ENCODE results near the gene IFITM2. TPM values are rescaled to one million over a fixed set of nuclear protein-coding genes. Genes with fewer than 3 reads are reported as not detected.

The IFITM2 gene
- total and polyA plus RNA-seq, 10 donors = 507 to 1,635 (median 979) TPM

DNA sequence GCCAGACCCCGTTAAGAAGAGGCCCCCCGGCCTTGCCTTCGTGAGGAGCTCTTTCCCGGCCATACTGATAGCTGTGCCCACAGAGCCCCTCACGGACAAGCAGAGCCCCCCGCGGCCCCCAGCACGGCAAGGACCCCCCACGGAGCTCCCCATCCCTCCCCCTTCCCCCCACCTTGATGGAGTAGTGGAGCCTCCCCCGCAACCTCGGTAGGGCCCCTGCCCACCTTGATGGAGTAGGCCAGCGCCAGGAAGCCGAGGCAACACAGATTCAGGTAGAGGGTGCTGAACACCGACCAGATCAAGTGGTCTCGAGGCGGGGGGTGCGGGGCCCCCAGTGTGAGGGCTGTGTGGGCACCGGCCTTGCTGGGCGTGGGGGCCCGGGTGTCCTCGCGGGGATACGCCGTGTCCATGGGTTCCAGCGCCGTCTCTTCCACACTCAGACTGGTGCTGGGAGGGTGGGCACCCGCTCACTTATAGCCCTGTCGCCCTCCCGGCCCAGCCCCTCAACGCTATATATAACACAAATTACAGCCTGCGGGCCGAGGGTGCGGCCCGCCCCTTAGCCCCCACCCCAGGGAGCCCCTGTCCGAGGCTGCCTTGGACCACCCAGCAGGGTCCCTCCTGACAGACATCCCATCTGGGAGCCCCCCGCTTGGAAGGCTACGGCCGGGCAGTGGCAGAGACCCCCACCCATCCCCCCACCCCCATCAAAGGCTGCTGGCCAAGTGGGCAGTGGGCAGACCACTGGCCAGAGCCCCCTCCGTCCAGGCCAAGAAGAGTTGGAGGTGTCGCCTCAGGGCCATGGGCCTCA is 8.3 kb upstream of the IFITM2 start, which contains the start of gene IFITM5:
Gene IFITM5, minus strand, starts transcription at position 446 of the 811 bp plus-strand sequence. Its CDS starts 36 bp downstream, at position 410.
- Histone ChIP-seq H3K27me3 (replicated peaks in 1 of 7) (peaks cover 0 to 34% (median 8%) of the 10 kb centered on the region in 7 donors), H3K9me3 (no peaks in the 10 kb centered on the region), H3K36me3 (peaks cover 0 to 17% (median 10%) of the 10 kb centered on the region in 6 donors), H3K4me3 (no peak within 1 kb of the TSS), H3K27ac (peak within 1 kb of the TSS in 1 of 8 donors; percentile 46), H3K4me1 (peaks cover 0 to 63% (median 21%) of the 10 kb centered on the region in 6 donors)
- TF ChIP-seq, protein P1, sequence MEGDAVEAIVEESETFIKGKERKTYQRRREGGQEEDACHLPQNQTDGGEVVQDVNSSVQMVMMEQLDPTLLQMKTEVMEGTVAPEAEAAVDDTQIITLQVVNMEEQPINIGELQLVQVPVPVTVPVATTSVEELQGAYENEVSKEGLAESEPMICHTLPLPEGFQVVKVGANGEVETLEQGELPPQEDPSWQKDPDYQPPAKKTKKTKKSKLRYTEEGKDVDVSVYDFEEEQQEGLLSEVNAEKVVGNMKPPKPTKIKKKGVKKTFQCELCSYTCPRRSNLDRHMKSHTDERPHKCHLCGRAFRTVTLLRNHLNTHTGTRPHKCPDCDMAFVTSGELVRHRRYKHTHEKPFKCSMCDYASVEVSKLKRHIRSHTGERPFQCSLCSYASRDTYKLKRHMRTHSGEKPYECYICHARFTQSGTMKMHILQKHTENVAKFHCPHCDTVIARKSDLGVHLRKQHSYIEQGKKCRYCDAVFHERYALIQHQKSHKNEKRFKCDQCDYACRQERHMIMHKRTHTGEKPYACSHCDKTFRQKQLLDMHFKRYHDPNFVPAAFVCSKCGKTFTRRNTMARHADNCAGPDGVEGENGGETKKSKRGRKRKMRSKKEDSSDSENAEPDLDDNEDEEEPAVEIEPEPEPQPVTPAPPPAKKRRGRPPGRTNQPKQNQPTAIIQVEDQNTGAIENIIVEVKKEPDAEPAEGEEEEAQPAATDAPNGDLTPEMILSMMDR (IDR thresholded peaks at IDR 0.05 in 8 of 11, conservative IDR thresholded peaks at IDR 0.05 in 3 of 11) = no peak
- peak; percentile 2 to 62 (median 15) for TF ChIP-seq POLR2AphosphoS5 (IDR thresholded peaks at IDR 0.05)
- no peak for TF ChIP-seq POLR2A (IDR thresholded peaks at IDR 0.05)
- DNase-seq = peak; percentile 75
- intact Hi-C loops (cut with DNase I; ENCODE audit: low total_unique reads) = no loop called here
- WGBS, 5 donors = 68 to 74% (median 69%) methylated on average over 17 to 40 of the region's 40 CpGs

DNA sequence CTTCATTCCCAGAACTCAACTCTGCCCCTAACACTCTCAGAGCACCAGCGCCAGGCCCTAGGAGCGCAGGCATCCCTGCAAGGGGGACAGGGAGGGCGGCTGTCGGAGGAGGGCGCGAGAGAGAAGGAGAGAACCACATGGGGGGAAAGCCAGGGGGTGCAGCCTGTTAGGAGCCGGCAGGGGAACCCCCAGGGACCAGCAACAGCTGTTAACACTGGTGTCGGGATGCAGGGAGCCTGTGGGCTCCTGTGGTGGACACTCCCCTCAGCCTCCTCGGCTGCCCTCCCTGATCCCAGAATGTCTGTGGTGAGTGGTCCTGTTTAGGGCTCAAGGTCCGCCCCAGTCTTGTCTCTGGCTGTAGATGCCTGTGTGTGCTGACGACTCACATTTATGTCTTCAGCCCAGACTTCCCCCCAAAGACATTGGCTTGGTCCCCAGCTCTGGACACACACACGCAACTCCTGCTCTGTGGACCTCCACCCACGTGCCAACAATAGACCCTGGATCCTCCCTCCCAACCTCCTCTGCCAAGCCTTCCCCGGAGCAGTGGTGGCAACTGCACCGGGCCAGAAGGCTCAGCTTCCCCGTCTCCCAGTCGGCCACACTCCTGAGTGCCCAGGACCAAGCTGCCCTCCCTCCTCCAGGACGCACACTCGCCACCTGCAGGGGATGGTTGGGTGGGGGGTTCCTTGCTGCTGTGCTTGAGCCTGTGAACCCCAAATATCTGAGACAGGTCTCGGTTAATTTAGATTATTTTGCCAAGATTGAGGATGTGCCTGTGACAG is 7.5 kb upstream of the IFITM2 start:
- whole genome bisulfite sequencing, 5 donors = 24 to 44% (median 37%) methylated on average over 20 of the region's 20 CpGs

DNA sequence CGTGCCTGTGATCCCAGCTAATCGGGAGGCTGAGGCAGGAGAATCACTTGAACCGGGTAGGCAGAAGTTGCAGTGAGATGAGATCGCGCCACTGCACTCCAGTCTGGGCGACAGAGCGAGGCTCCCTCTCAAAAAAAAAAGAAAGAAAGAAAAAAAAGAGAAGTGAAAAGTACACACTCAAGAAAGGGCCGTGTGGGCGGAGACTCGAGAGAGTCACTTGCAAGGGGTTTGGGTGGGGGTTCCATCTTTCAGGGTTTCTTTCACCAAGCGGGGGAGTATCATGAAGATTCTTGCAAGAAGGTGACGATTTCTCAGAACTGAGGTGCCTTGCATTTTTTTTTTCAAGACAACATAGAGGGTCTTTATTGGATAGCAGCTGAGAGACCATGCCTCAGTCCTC is 4.3 kb upstream of the IFITM2 start:
- Histone ChIP-seq H3K9me3 (no peaks in the 10 kb centered on the region), H3K27me3 (replicated peaks in 1 of 7) (peaks cover 0 to 22% (median 8%) of the 10 kb centered on the region in 7 donors), H3K27ac (peak overlapping the region in 2 of 8 donors; percentile 11 to 18), H3K36me3 (no peaks in the 10 kb centered on the region), H3K4me3 (no peak overlapping the region), H3K4me1 (peaks cover 7 to 81% (median 42%) of the 10 kb centered on the region in 6 donors)
- WGBS, 5 donors = 54 to 68% (median 64%) methylated on average over 12 of the region's 12 CpGs
- peak; percentile 79 for DNase-seq
- intact Hi-C loops (cut with DNase I; ENCODE audit: low total_unique reads) = no loop called here
- TF ChIP-seq, protein P1 (IDR thresholded peaks at IDR 0.05 in 8 of 11, conservative IDR thresholded peaks at IDR 0.05 in 3 of 11) = no peak
- TF ChIP-seq POLR2AphosphoS5 (IDR thresholded peaks at IDR 0.05) = no peak
- TF ChIP-seq POLR2A (IDR thresholded peaks at IDR 0.05) = no peak

More for the DNA sequence above, 7.5 kb upstream of the IFITM2 start:
- Histone ChIP-seq H3K4me3 (no peak overlapping the region), H3K27ac (no peak overlapping the region), H3K4me1 (peaks cover 0 to 72% (median 29%) of the 10 kb centered on the region in 6 donors), H3K36me3 (peaks cover 0 to 9% (median 2%) of the 10 kb centered on the region in 6 donors), H3K9me3 (no peaks in the 10 kb centered on the region), H3K27me3 (replicated peaks in 1 of 7) (peaks cover 0 to 34% (median 8%) of the 10 kb centered on the region in 7 donors)
- TF ChIP-seq, protein P1 (IDR thresholded peaks at IDR 0.05 in 8 of 11, conservative IDR thresholded peaks at IDR 0.05 in 3 of 11) = peak in 1 of 11 experiments; percentile 38
- TF ChIP-seq POLR2A (IDR thresholded peaks at IDR 0.05) = no peak
- TF ChIP-seq POLR2AphosphoS5 (IDR thresholded peaks at IDR 0.05) = peak; percentile 7 to 49 (median 18)
- intact Hi-C loops (cut with DNase I; ENCODE audit: low total_unique reads) = no loop called here
- DNase-seq = peak; percentile 73

Data from spleen (tissue), 11 donors.